Trophoblast cell (in vitro differentiated cells and primary cell): ENCODE data around the gene OR6Q1.
"Not testable (repeated sequence)": the region's sequence is repeated elsewhere in the genome, so short reads cannot be mapped to it uniquely, and the experiment has no call there.

Experiments
- DNase-seq, 2 donors: peaks; one replicate each; pipeline ENCODE4 v3.0.0-alpha.2; 2016
- H2AFZ ChIP-seq: 2 replicates; pipeline ENCODE4 v1.6.1; 2013; ENCODE audit warnings: low read length, moderate library complexity, mild to moderate bottlenecking; ENCODE audit not compliant: insufficient read depth, poor library complexity
- H2AK5ac ChIP-seq: 2 replicates; pipeline ENCODE4 v1.6.1; 2013; ENCODE audit warnings: mild to moderate bottlenecking, low read length
- H2BK120ac ChIP-seq: 2 replicates; pipeline ENCODE4 v1.6.1; 2013; ENCODE audit warnings: low read length, mild to moderate bottlenecking, moderate library complexity; ENCODE audit not compliant: insufficient read depth, poor library complexity
- H2BK12ac ChIP-seq: 2 replicates; pipeline ENCODE4 v1.6.1; 2013; ENCODE audit warnings: mild to moderate bottlenecking, low read length, moderate library complexity
- H2BK5ac ChIP-seq: 2 replicates; pipeline ENCODE4 v1.6.1; 2013; ENCODE audit warnings: low read length, low read depth, moderate library complexity, mild to moderate bottlenecking; ENCODE audit not compliant: poor library complexity
- H3K14ac ChIP-seq: 2 replicates; pipeline ENCODE4 v1.6.1; 2013; ENCODE audit warnings: mild to moderate bottlenecking, low read length
- H3K18ac ChIP-seq: 2 replicates; pipeline ENCODE4 v1.6.1; 2013; ENCODE audit warnings: mild to moderate bottlenecking, low read length
- H3K23ac ChIP-seq: 2 replicates; pipeline ENCODE4 v1.6.1; 2013; ENCODE audit warnings: low read length
- H3K27ac ChIP-seq: 2 replicates; pipeline ENCODE4 v1.5.1; 2013; ENCODE audit warnings: low read depth, mild to moderate bottlenecking, inconsistent platforms, low read length, moderate library complexity
- H3K27me3 ChIP-seq: 2 replicates; pipeline ENCODE4 v1.6.1; 2013; ENCODE audit warnings: inconsistent platforms, mild to moderate bottlenecking, low read length, moderate library complexity; ENCODE audit not compliant: insufficient read depth
- H3K36me3 ChIP-seq, 2 experiments: 1 replicate in 1 of 2; 2 replicates in 1 of 2; pipeline ENCODE4 v1.6.1; 2013; ENCODE audit warnings: low read length in 2 of 2, mild to moderate bottlenecking in 2 of 2, moderate library complexity in 1 of 2; ENCODE audit not compliant: insufficient read depth in 2 of 2, control insufficient read depth in 1 of 2
- H3K4ac ChIP-seq: 2 replicates; pipeline ENCODE4 v1.6.1; 2013; ENCODE audit warnings: low read depth, mild to moderate bottlenecking, low read length, moderate library complexity
- H3K4me1 ChIP-seq, 2 experiments: 1 replicate in 1 of 2; 2 replicates in 1 of 2; pipeline ENCODE4 v1.6.1; 2013; ENCODE audit warnings: low read length in 2 of 2, mild to moderate bottlenecking in 2 of 2, moderate library complexity in 1 of 2; ENCODE audit not compliant: insufficient read depth in 2 of 2, control insufficient read depth in 1 of 2
- H3K4me2 ChIP-seq: 2 replicates; pipeline ENCODE4 v1.6.1; 2013; ENCODE audit warnings: inconsistent platforms, mild to moderate bottlenecking, low read length, moderate library complexity
- H3K4me3 ChIP-seq: 2 replicates; pipeline ENCODE4 v1.5.1; 2013; ENCODE audit warnings: mild to moderate bottlenecking, low read depth, low read length, inconsistent platforms
- H3K79me1 ChIP-seq: one replicate; pipeline ENCODE4 v1.6.1; 2013; ENCODE audit warnings: low read length
- H3K79me2 ChIP-seq: 2 replicates; pipeline ENCODE4 v1.6.1; 2013; ENCODE audit warnings: low read length, mild to moderate bottlenecking; ENCODE audit not compliant: control insufficient read depth, insufficient read depth, poor library complexity
- H3K9ac ChIP-seq: 2 replicates; pipeline ENCODE4 v1.6.1; 2013; ENCODE audit warnings: mild to moderate bottlenecking, low read length
- H3K9me3 ChIP-seq: 2 replicates; pipeline ENCODE4 v1.6.1; 2013; ENCODE audit warnings: low read depth, mild to moderate bottlenecking, control low read depth, inconsistent platforms, low read length; ENCODE audit not compliant: insufficient read depth
- H4K12ac ChIP-seq: 2 replicates; pipeline ENCODE4 v1.6.1; 2013; ENCODE audit warnings: low read depth, mild to moderate bottlenecking, low read length, moderate library complexity
- H4K8ac ChIP-seq: 2 replicates; pipeline ENCODE4 v1.6.1; 2013; ENCODE audit warnings: low read depth, mild to moderate bottlenecking, low read length, moderate library complexity
- H4K91ac ChIP-seq: one replicate; pipeline ENCODE4 v1.6.1; 2013; ENCODE audit warnings: low read depth, mild to moderate bottlenecking, low read length, moderate library complexity
- WGBS: extraction: QIAGEN DNeasy Blood & Tissue Kit; methylation state at CpG from one replicate; pipeline ENCODE4 v1.1.7; 2013; ENCODE audit warnings: missing lambda C conversion rate; ENCODE audit not compliant: insufficient read length, insufficient coverage; ENCODE audit errors: extremely low coverage; 5-methylcytosine and 5-hydroxymethylcytosine counted together

Gene OR6Q1

DNA sequence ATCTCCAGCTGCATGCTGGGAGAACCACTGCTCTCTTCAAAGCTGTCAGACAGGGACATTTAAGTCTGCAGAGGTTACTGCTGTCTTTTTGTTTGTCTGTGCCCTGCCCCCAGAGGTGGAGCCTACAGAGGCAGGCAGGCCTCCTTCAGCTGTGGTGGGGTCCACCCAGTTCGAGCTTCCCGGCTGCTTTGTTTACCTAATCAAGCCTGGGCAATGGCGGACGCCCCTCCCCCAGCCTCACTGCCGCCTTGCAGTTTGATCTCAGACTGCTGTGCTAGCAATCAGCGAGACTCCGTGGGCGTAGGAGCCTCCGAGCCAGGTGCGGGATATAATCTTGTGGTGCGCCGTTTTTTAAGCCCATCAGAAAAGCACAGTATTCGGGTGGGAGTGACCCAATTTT lies 31.2 kb upstream of the OR6Q1 start:
- not testable (repeated sequence) for H3K4me1 ChIP-seq, H3K27me3 ChIP-seq, H3K14ac ChIP-seq, H3K79me2 ChIP-seq, H2AFZ ChIP-seq, H2BK5ac ChIP-seq, H3K23ac ChIP-seq, H3K4me3 ChIP-seq, H3K18ac ChIP-seq, H2AK5ac ChIP-seq, H4K12ac ChIP-seq, H3K9me3 ChIP-seq, DNase-seq, H4K8ac ChIP-seq, H3K4me2 ChIP-seq, H3K4ac ChIP-seq, H2BK120ac ChIP-seq, H3K79me1 ChIP-seq, H3K27ac ChIP-seq, H3K9ac ChIP-seq, H2BK12ac ChIP-seq, H3K36me3 ChIP-seq, H4K91ac ChIP-seq
- WGBS: no CpG with 5 or more reads among the region's 13 CpGs

DNA sequence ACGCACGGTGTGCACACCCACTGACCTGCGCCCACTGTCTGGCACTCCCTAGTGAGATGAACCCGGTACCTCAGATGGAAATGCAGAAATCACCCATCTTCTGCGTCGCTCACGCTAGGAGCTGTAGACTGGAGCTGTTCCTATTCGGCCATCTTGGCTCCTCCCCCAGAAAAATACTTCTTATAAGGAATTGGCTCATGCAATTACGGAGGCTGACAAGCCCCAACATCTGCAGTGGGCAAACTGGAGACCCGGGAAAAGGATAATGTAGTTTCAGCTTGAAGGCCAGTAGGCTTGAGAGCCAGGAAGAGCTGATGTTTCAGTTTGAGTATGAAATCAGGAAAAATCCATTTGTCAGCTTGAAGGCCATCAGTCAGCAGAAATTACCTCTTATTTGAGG lies 30.7 kb upstream of the OR6Q1 start:
- H3K4me3 ChIP-seq, H3K4ac ChIP-seq, DNase-seq, H4K8ac ChIP-seq, H3K23ac ChIP-seq, H2AFZ ChIP-seq, H3K14ac ChIP-seq, H2BK5ac ChIP-seq, H3K36me3 ChIP-seq, H4K91ac ChIP-seq, H3K27me3 ChIP-seq, H2BK12ac ChIP-seq, H3K79me1 ChIP-seq, H3K4me1 ChIP-seq, H2BK120ac ChIP-seq, H2AK5ac ChIP-seq, H3K27ac ChIP-seq, H3K18ac ChIP-seq, H3K4me2 ChIP-seq, H3K79me2 ChIP-seq, H3K9ac ChIP-seq, H4K12ac ChIP-seq, H3K9me3 ChIP-seq: not testable (repeated sequence)
- WGBS: no CpG with 5 or more reads among the region's 10 CpGs

DNA sequence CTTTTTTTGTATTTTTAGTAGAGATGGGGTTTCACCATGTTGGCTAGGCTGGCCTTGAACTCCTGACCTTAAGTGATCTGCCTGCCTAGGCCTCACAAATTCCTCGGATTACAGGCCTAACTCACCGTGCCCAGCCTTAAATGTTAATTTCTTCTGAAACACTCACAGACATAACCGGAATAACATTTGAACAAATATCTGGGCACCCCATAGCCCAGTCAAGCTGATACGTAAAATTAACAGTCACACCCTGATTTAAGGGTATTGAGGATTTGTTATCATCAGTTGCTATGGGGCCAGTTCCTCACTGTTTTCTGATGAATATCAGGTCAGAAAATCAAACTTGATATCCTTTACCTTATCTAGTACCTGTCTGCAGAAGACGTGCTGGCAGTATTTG lies 30.1 kb upstream of the OR6Q1 start:
- H4K91ac ChIP-seq: no peak overlapping the region
- H3K4me2 ChIP-seq: no peak overlapping the region
- H3K79me1 ChIP-seq: no peaks in the 10 kb centered on the region
- no peak overlapping the region for H2BK5ac ChIP-seq
- no CpG with 5 or more reads among the region's 5 CpGs for WGBS
- H3K4ac ChIP-seq: no peak overlapping the region
- no peak overlapping the region for H3K23ac ChIP-seq
- no peak overlapping the region for H4K8ac ChIP-seq
- H3K36me3 ChIP-seq: no peaks in the 10 kb centered on the region
- no peak overlapping the region for H3K14ac ChIP-seq
- no peak overlapping the region for H3K9ac ChIP-seq
- no peak overlapping the region for H4K12ac ChIP-seq
- H2AFZ ChIP-seq: no peak overlapping the region
- H3K4me1 ChIP-seq: no peaks in the 10 kb centered on the region
- H3K18ac ChIP-seq: no peak overlapping the region
- H3K4me3 ChIP-seq: no peak overlapping the region
- H3K79me2 ChIP-seq: no peaks in the 10 kb centered on the region
- H2AK5ac ChIP-seq: no peak overlapping the region
- H3K27me3 ChIP-seq: no peaks in the 10 kb centered on the region
- DNase-seq: no peak
- no peaks in the 10 kb centered on the region for H3K9me3 ChIP-seq
- H2BK12ac ChIP-seq: no peak overlapping the region
- no peak overlapping the region for H3K27ac ChIP-seq
- no peak overlapping the region for H2BK120ac ChIP-seq

DNA sequence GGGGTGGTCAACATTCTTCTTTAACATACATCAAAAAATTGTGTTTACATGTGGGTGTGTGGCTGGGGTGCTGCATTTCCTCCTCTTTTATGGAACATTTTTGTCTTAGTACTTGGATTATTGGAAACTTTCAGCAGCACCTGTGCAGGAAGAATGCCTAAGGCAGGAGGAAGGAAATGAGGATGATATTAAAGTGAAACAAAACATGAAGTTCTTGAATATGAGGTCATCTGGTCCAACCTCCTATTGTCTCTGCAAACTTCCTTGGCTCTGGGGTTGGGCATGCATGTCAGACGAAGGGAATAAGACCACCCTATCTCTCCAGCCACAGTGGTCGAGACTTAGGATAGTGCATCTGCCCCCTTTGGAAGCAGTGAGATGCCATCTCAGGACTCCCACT lies 27.7 kb upstream of the OR6Q1 start:
- Histone ChIP-seq H3K4me3 (no peak overlapping the region), H4K12ac (no peak overlapping the region), H2BK5ac (no peak overlapping the region), H4K8ac (no peak overlapping the region), H3K23ac (no peak overlapping the region), H3K79me2 (no peaks in the 10 kb centered on the region), H4K91ac (no peak overlapping the region), H3K36me3 (no peaks in the 10 kb centered on the region), H2BK12ac (no peak overlapping the region), H3K27me3 (no peaks in the 10 kb centered on the region), H3K4me1 (no peaks in the 10 kb centered on the region), H3K4ac (no peak overlapping the region), H3K9ac (no peak overlapping the region), H2BK120ac (no peak overlapping the region), H3K14ac (no peak overlapping the region), H3K79me1 (no peaks in the 10 kb centered on the region), H3K4me2 (no peak overlapping the region), H3K18ac (no peak overlapping the region), H3K27ac (no peak overlapping the region), H2AK5ac (no peak overlapping the region), H2AFZ (no peak overlapping the region), H3K9me3 (no peaks in the 10 kb centered on the region)
- DNase-seq: no peak
- no CpG with 5 or more reads among the region's 2 CpGs for WGBS

DNA sequence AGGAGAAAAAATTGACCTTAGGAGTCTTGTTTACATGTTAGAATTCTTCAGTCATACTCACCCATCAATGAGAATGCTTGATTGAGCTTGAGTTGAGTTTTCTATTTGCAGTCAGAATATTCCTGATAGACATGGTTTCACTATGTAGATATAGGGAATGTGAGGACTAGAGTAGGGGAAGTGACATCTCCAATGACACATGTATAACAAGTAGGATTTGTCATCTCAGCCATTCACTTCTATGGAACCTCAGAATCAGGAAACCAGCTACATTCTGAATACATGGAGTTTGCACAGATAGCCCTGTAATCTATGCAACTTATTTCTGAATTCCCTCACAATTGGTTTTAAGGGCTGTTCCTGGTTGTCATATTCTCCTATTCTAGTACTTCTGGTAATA lies 27.2 kb upstream of the OR6Q1 start:
- no peak overlapping the region for H2AFZ ChIP-seq
- H2BK5ac ChIP-seq: no peak overlapping the region
- H4K12ac ChIP-seq: no peak overlapping the region
- H3K4me2 ChIP-seq: no peak overlapping the region
- H3K4me1 ChIP-seq: no peaks in the 10 kb centered on the region
- no peak overlapping the region for H3K4me3 ChIP-seq
- no peaks in the 10 kb centered on the region for H3K79me2 ChIP-seq
- H2BK120ac ChIP-seq: no peak overlapping the region
- no peak overlapping the region for H3K9ac ChIP-seq
- H2AK5ac ChIP-seq: no peak overlapping the region
- no peak overlapping the region for H4K8ac ChIP-seq
- no peaks in the 10 kb centered on the region for H3K36me3 ChIP-seq
- no peaks in the 10 kb centered on the region for H3K9me3 ChIP-seq
- H3K14ac ChIP-seq: no peak overlapping the region
- DNase-seq: no peak
- H3K23ac ChIP-seq: no peak overlapping the region
- H2BK12ac ChIP-seq: no peak overlapping the region
- H3K27me3 ChIP-seq: no peaks in the 10 kb centered on the region
- H4K91ac ChIP-seq: no peak overlapping the region
- H3K18ac ChIP-seq: no peak overlapping the region
- H3K27ac ChIP-seq: no peak overlapping the region
- H3K79me1 ChIP-seq: no peaks in the 10 kb centered on the region
- no peak overlapping the region for H3K4ac ChIP-seq
